Adipocyte (in vitro differentiated cells): ENCODE data around the gene PPM1E.

ENCODE experiments used
- DNase-seq: peaks from one replicate; pipeline ENCODE4 v3.0.0-alpha.2; 2015; ENCODE audit warnings: low read depth
- H3K27me3 ChIP-seq: replicated peaks from 2 replicates; pipeline ENCODE4 v1.7.0; 2013; ENCODE audit warnings: mild to moderate bottlenecking, low read length, moderate library complexity; ENCODE audit not compliant: control insufficient read depth, insufficient read depth
- H3K36me3 ChIP-seq: 2 replicates; pipeline ENCODE4 v1.7.0; 2013; ENCODE audit warnings: low read length, mild to moderate bottlenecking, moderate library complexity; ENCODE audit not compliant: control insufficient read depth, insufficient read depth, severe bottlenecking
- H3K4me1 ChIP-seq: 2 replicates; pipeline ENCODE4 v1.7.0; 2013; ENCODE audit warnings: mild to moderate bottlenecking, low read length, moderate library complexity; ENCODE audit not compliant: control insufficient read depth, insufficient read depth
- H3K4me3 ChIP-seq: 2 replicates; pipeline ENCODE4 v1.7.0; 2013; ENCODE audit warnings: mild to moderate bottlenecking, low read length, moderate library complexity
- H3K9ac ChIP-seq: 2 replicates; pipeline ENCODE4 v1.7.0; 2013; ENCODE audit warnings: mild to moderate bottlenecking, low read length, moderate library complexity
- H3K9me3 ChIP-seq: 2 replicates; pipeline ENCODE4 v1.7.0; 2013; ENCODE audit warnings: mild to moderate bottlenecking, low read length, moderate library complexity; ENCODE audit not compliant: control insufficient read depth

Gene PPM1E

DNA sequence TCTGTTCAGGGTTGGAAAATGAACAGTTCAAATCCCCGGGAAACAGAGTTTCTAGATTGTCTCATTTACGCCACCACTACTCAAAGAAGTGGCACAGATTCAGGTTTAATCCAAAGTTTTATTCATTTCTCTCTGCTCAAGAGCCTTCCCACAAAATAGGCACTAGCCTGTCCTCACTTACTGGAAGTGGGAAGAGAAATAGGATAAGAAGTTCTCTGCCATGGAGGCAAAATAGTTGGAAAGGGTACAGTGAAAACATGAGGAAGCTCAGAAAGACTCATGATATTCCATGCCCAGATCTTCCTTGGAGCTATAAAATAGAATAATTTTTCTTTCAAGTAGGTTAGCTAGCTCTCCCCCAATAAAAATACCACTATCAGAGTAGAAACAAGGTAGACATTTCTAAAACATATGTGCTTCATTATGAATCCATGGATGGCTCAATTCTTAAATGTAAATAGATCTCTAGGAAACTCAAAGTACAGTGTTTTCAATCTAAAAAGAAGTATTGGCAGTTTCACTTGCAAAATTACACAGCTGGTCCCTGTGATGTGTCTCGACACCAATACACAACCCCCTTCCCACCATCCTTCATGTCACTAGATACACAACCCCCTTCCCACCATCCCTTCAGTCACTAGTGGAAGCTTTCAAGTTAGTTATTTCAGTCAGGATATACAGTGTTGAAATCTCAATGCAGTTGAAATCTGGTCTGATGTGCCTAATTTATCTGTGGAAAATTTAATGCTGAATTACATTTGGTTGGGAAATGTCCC lies 225.2 kb downstream of the PPM1E start:
- H3K27me3 ChIP-seq, result no peaks in the 10 kb centered on the region
- H3K36me3 ChIP-seq, result no peaks in the 10 kb centered on the region
- DNase-seq, result no peak
- H3K9ac ChIP-seq, result no peak overlapping the region
- no peaks in the 10 kb centered on the region for H3K9me3 ChIP-seq
- H3K4me3 ChIP-seq, result no peak overlapping the region
- H3K4me1 ChIP-seq, result no peaks in the 10 kb centered on the region

DNA sequence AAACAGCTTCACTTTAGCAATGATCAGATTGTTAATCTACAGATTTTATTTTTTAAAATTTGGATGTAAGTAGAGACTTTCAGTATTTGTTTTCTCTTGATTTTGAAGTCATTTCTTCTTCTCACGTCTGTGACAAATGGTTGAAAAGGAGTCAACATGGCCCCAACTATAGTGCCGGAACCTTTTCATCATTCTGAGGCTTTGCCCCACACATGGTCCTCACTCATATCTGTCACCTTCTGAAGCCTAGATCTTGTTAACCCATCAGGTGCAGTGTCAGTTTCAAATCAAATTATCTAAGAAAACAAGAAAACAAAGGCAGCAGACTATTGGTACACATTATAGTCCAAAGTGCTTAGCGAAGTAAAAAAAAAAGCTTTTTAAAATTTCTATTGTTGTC lies 227.0 kb downstream of the PPM1E start:
- H3K27me3 ChIP-seq, result no peaks in the 10 kb centered on the region
- no peak for DNase-seq
- H3K4me3 ChIP-seq, result no peak overlapping the region
- no peaks in the 10 kb centered on the region for H3K4me1 ChIP-seq
- H3K36me3 ChIP-seq, result no peaks in the 10 kb centered on the region
- H3K9me3 ChIP-seq, result no peaks in the 10 kb centered on the region
- no peak overlapping the region for H3K9ac ChIP-seq

DNA sequence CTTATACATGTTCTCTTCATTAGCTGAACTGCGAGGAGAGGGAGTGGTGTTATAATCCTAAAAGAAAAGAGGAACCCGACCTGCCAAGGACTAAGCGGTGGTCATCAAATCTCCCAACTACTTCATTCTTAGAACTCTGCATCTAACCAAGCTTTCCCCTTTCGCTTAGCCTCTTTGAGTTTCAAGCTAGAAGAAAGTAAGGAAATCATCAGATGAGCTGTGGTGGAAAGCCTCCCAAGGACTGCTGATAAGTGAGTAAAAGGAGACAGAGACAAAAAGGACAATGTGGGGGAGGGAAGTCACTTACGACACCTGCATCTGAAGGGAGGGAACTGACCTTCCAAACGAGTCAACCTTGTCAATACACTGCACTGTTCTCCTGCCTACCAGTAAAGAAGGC lies 229.7 kb downstream of the PPM1E start:
- Histone ChIP-seq H3K4me3 (no peak overlapping the region), H3K27me3 (no peaks in the 10 kb centered on the region), H3K4me1 (no peaks in the 10 kb centered on the region), H3K36me3 (no peaks in the 10 kb centered on the region), H3K9me3 (peaks cover 4% of the 10 kb centered on the region), H3K9ac (no peak overlapping the region)
- no peak for DNase-seq

DNA sequence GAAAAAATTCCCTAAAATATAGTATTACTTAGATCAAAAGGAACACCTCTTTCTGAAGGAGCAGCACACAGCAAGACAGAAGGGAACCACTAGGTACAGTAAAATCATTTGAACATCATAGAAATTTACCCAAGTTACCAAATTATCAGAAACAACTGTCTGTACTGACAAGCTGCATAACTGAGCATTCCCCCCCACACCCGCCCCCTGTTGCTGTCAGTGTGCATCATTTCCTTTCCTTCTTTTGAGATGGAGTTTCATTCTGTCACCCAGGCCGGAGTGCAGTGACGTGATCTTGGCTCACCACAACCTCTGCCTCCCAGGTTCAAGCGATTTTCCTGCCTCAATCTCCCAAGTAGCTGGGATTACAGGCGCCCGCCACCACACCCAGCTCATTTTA lies 230.3 kb downstream of the PPM1E start:
- no peaks in the 10 kb centered on the region for H3K4me1 ChIP-seq
- H3K36me3 ChIP-seq, result no peaks in the 10 kb centered on the region
- H3K9ac ChIP-seq, result no peak overlapping the region
- peaks cover 4% of the 10 kb centered on the region for H3K9me3 ChIP-seq
- no peak for DNase-seq
- no peaks in the 10 kb centered on the region for H3K27me3 ChIP-seq
- no peak overlapping the region for H3K4me3 ChIP-seq

DNA sequence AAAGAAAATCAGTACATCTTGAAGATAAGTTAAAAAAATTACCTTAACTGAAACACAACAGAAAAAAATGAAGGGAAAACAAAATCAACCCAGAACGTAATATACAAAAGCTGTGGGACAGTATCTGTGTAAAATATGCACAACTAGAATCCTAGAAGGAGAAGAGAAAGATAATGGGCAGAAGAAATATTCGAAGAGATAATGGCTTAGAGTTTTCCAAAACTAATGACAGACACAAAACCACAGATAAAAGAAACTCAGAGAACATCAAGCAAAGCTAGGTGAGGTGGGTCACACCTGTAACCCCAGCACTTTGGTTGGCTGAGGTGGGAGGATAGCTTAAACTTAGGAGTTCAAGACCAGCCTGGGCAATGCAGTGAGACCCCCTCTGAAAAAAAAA lies 234.0 kb downstream of the PPM1E start:
- H3K27me3 ChIP-seq, result no peaks in the 10 kb centered on the region
- H3K9me3 ChIP-seq, result peaks cover 4% of the 10 kb centered on the region
- no peak overlapping the region for H3K4me3 ChIP-seq
- H3K4me1 ChIP-seq, result peaks cover 15% of the 10 kb centered on the region
- no peaks in the 10 kb centered on the region for H3K36me3 ChIP-seq
- no peak overlapping the region for H3K9ac ChIP-seq
- DNase-seq, result no peak

DNA sequence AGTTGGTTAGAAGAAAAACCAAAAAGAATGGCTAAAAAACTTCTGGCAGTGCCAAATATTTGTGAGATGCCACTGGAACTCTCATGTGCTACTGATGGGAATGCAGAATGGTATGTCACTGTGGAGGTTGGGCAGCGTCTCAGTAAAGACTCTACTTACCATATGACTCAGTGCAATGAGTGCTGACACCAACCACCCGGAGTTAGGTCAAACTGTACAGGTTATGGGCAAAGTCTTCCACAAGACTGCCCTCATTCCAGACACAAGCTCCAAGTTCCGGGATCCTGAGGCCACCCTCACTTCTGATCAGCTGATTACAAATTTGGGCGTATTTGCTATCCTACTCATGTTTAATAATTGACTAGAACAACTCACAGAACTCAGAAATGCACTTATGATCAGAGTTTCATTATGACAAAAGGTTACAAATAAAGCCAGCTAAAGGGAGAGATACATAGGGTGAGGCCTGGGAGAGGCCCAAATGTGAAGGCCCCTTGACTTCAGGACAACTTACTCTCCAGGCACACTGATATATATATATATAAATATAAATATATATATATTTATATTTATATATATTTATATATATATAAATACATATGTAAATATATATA lies 236.2 kb downstream of the PPM1E start:
- H3K9ac ChIP-seq, result no peak overlapping the region
- peaks cover 21% of the 10 kb centered on the region for H3K4me1 ChIP-seq
- H3K9me3 ChIP-seq, result peaks cover 4% of the 10 kb centered on the region
- no peaks in the 10 kb centered on the region for H3K36me3 ChIP-seq
- no peak overlapping the region for H3K4me3 ChIP-seq
- DNase-seq, result peak; percentile 60
- H3K27me3 ChIP-seq, result no peaks in the 10 kb centered on the region

DNA sequence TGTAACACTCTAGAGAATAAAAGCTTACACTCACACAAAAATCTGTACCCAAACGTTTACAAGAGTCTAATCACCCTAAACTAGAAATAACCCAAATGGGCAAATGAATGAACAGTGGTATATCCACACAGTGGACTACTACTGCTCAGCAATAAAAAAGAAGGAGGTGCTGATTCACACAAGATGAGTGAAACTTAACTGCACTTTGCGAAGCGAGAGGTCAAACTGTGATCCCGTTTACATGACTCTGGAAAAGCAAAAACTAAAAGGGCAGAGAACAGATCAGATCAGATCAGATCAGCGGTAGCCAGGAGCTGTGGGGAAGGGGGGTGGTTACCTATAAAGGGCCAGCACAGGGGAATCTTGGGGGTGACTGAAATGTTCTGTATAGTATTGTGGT lies 237.7 kb downstream of the PPM1E start:
- peaks cover 33% of the 10 kb centered on the region for H3K4me1 ChIP-seq
- H3K36me3 ChIP-seq, result peaks cover 5% of the 10 kb centered on the region
- no peak for DNase-seq
- no peak overlapping the region for H3K4me3 ChIP-seq
- H3K9ac ChIP-seq, result no peak overlapping the region
- peaks cover 4% of the 10 kb centered on the region for H3K9me3 ChIP-seq
- no peaks in the 10 kb centered on the region for H3K27me3 ChIP-seq

DNA sequence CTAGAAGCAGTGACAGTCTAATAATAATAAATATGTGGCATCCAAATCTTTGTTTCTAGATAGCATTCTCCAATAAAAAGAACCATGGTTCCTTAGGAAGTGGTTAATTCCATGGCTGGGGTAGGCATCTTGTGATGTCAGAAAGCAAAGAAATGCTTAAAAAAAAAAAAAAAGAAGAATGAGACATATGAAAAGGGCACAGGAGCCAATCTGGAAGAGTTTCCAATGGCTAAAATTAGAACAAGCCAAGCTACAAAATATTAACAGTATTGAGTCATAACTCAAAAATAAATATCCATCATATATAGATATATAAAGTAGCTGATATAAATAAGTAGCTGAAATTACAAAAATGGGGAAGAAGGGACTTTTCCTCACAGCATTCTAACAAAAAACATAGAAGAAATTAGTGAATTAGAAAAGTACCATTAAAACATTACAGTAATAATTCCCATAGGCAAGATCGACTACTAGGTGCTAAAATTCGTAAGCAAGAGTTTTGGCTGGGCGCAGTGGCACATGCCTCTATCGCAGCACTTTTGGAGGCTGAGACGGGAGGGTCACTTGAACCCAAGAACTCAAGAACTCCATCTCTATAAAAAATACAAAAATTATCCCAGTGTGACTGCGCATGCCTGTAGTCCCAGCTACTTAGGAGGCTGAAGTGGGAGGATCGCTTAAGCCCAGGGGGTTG lies 239.7 kb downstream of the PPM1E start:
- DNase-seq, result peak; percentile 13
- H3K36me3 ChIP-seq, result peaks cover 22% of the 10 kb centered on the region
- H3K27me3 ChIP-seq, result no peaks in the 10 kb centered on the region
- H3K4me3 ChIP-seq, result no peak overlapping the region
- no peaks in the 10 kb centered on the region for H3K9me3 ChIP-seq
- no peak overlapping the region for H3K9ac ChIP-seq
- H3K4me1 ChIP-seq, result peaks cover 33% of the 10 kb centered on the region

DNA sequence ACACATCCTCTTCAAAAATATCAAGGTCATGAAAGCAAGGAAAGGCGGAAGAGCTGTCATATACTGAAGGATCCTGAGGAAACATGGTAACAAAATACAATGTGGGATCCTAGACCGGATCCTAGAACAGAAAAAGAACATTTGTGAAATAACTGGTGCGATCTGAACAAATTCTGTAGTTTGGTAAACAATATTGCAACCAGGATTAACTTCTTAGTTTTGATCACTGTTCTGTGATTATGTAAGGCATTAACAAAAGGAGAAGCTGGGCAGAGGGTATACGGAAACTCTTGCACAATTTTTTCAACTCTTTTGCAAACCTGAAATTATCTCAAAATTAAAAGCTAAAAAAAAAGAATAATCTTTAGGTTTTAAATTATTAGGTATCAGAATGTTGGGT lies 241.3 kb downstream of the PPM1E start:
- Histone ChIP-seq H3K4me1 (peaks cover 28% of the 10 kb centered on the region), H3K9ac (no peak overlapping the region), H3K9me3 (no peaks in the 10 kb centered on the region), H3K27me3 (no peaks in the 10 kb centered on the region), H3K4me3 (no peak overlapping the region), H3K36me3 (peaks cover 25% of the 10 kb centered on the region)
- no peak for DNase-seq

DNA sequence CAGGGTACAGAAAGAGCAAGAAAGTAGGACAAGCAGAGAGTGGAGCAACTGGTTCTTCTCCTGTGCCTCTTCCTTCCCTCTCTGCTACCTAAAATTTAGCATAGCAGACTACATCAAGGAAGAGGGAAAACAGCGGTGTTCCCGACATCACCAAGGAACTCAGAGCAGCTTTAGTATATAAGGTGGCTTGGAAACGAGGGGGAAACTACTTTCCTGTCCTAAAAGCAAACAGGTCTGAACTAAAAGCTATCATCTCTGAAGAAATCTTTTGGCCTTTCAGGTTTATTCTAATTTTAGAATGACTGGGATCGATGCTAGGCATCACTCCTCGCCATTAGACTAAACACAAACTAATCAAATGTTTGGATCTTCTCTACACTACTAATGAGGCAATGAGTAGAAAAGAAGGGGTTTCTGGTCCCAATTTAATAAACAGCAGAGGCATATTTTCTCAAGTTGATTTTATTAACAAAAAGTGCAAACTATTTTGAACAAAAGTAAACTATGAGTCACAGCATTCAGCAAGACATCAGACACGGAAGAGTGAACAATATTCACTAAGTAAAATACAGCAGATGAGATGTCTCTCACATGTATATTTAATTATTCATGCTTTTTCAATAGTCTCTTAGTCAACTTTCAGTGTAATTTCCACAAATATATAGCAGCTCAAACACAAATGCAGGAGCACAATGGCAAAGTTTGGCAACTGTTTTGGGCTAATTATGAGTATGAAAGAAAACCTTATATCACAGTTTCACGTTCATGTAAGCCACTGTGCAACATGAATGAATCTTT lies 242.3 kb downstream of the PPM1E start:
- DNase-seq, result peak; percentile 18
- Histone ChIP-seq H3K9ac (no peak overlapping the region), H3K9me3 (no peaks in the 10 kb centered on the region), H3K36me3 (peaks cover 25% of the 10 kb centered on the region), H3K4me1 (peaks cover 23% of the 10 kb centered on the region), H3K27me3 (no peaks in the 10 kb centered on the region), H3K4me3 (no peak overlapping the region)

DNA sequence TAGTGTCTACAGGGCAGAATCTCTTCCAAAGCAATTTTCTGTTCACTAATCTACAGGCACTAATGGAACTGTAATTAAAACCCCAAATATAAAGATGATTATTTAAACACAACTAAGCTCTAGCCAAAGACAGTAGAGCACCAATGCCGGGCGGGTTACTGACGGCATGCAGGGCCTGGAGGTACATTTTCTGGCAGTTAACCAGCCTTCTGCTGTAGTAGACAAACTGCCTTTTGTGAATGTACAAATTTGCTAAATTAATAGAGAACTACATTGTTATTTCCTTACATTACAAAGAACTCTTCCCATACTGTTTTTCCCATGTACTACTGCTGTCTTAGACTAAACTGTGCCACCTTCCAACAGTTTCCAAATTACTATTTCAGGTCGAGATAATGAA lies 243.2 kb downstream of the PPM1E start:
- Histone ChIP-seq H3K9me3 (no peaks in the 10 kb centered on the region), H3K36me3 (peaks cover 25% of the 10 kb centered on the region), H3K4me3 (no peak overlapping the region), H3K27me3 (no peaks in the 10 kb centered on the region), H3K9ac (no peak overlapping the region), H3K4me1 (peaks cover 18% of the 10 kb centered on the region)
- no peak for DNase-seq
